ENCODE data around the gene DIAPH2. TPM values are rescaled to one million over a fixed set of nuclear protein-coding genes. Genes with fewer than 3 reads are reported as not detected.

Gene DIAPH2
- total and polyA plus RNA-seq, 2 experiments from 2014 or later = 16.2 to 56.6 TPM

- H3K27ac Mint-ChIP-seq = no peak overlapping the region
- H3K27me3 Mint-ChIP-seq (ENCODE audit: insufficient read depth, low read depth, poor library complexity) = peaks cover 2% of the 10 kb centered on the region
- DNase-seq (ENCODE audit: low spot score) = no peak
- Histone ChIP-seq H3K79me2 (replicated peaks; ENCODE audit: insufficient read depth) (no peaks in the 10 kb centered on the region), H3F3A (replicated peaks; ENCODE audit: low read depth) (no peaks in the 10 kb centered on the region), H3K4me3 (no peak overlapping the region), H3K4me2 (no peak overlapping the region), H3K4me1 (ENCODE audit: insufficient read depth) (no peaks in the 10 kb centered on the region), H3K9me2 (ENCODE audit: insufficient read depth) (no peaks in the 10 kb centered on the region), H3K27ac (ENCODE audit: low read depth) (no peak overlapping the region), H3K27me3 (ENCODE audit: insufficient read depth) (no peaks in the 10 kb centered on the region), H4K20me1 (replicated peaks; ENCODE audit: insufficient read depth) (no peaks in the 10 kb centered on the region), H3K36me3 (ENCODE audit: insufficient read depth) (no peaks in the 10 kb centered on the region), H2AFZ (no peak overlapping the region)
- no peak for ATAC-seq
- TF ChIP-seq CREB1 (CRISPR knock-in tag; IDR thresholded peaks at IDR 0.05; ENCODE audit: low read depth) = no peak
- no peak for TF ChIP-seq STAT1 (IDR thresholded peaks at IDR 0.05; ENCODE audit: unreplicated experiment)
- no peak for TF ChIP-seq EZH2 (IDR thresholded peaks at IDR 0.05; ENCODE audit: low read depth, unreplicated experiment)
- no peak for TF ChIP-seq ZNF331 (CRISPR knock-in tag; IDR thresholded peaks at IDR 0.05; ENCODE audit: low read depth)
- no peak for TF ChIP-seq POLR2AphosphoS5 (IDR thresholded peaks at IDR 0.05; ENCODE audit: low read depth)
- no peak for TF ChIP-seq NANOG (IDR thresholded peaks at IDR 0.05; ENCODE audit: borderline replicate concordance)
- TF ChIP-seq ETS1 (IDR thresholded peaks at IDR 0.05) = no peak
- no peak for TF ChIP-seq ZNF114 (CRISPR knock-in tag; IDR thresholded peaks at IDR 0.05)
- no peaks in the 10 kb centered on the region for H3K36me3 Mint-ChIP-seq (ENCODE audit: low read depth)
- no peaks in the 10 kb centered on the region for H3K4me1 Mint-ChIP-seq
- H3K9me3 Mint-ChIP-seq = no peaks in the 10 kb centered on the region
- no peak overlapping the region for H3K4me3 Mint-ChIP-seq
Measured at GRCh38 chrX:97210501-97210900, 525.9 kb downstream of the DIAPH2 start.

- no peaks in the 10 kb centered on the region for H3K27me3 Mint-ChIP-seq (ENCODE audit: insufficient read depth, low read depth, poor library complexity)
- Histone ChIP-seq H3K4me3 (no peak overlapping the region), H3K27me3 (ENCODE audit: insufficient read depth) (no peaks in the 10 kb centered on the region), H3F3A (replicated peaks; ENCODE audit: low read depth) (no peaks in the 10 kb centered on the region), H3K9me2 (ENCODE audit: insufficient read depth) (no peaks in the 10 kb centered on the region), H4K20me1 (replicated peaks; ENCODE audit: insufficient read depth) (no peaks in the 10 kb centered on the region), H3K4me2 (no peak overlapping the region), H3K79me2 (replicated peaks; ENCODE audit: insufficient read depth) (no peaks in the 10 kb centered on the region), H2AFZ (no peak overlapping the region), H3K36me3 (ENCODE audit: insufficient read depth) (no peaks in the 10 kb centered on the region), H3K4me1 (ENCODE audit: insufficient read depth) (no peaks in the 10 kb centered on the region), H3K27ac (ENCODE audit: low read depth) (no peak overlapping the region)
- H3K9me3 Mint-ChIP-seq = no peaks in the 10 kb centered on the region
- H3K36me3 Mint-ChIP-seq (ENCODE audit: low read depth) = no peaks in the 10 kb centered on the region
- H3K27ac Mint-ChIP-seq = no peak overlapping the region
- H3K4me1 Mint-ChIP-seq = no peaks in the 10 kb centered on the region
- no peak overlapping the region for H3K4me3 Mint-ChIP-seq
- ATAC-seq = no peak
- no peak for DNase-seq (ENCODE audit: low spot score)
- TF ChIP-seq CREB1 (CRISPR knock-in tag; IDR thresholded peaks at IDR 0.05; ENCODE audit: low read depth) (no peak), EZH2 (IDR thresholded peaks at IDR 0.05; ENCODE audit: low read depth, unreplicated experiment) (no peak), ETS1 (IDR thresholded peaks at IDR 0.05) (no peak), ZNF114 (CRISPR knock-in tag; IDR thresholded peaks at IDR 0.05) (no peak), REST (IDR thresholded peaks at IDR 0.05; ENCODE audit: unreplicated experiment) (no peak), CTCF (conservative IDR thresholded peaks at IDR 0.05; ENCODE audit: low read depth in 2 of 2) (no peak)
Measured at GRCh38 chrX:97211070-97211469, 526.4 kb downstream of the DIAPH2 start.

Measured in GM23338 (cell line).